ENCODE results near the gene H2AZ2.
"Not testable (repeated sequence)": the region's sequence is repeated elsewhere in the genome, so short reads cannot be mapped to it uniquely, and the experiment has no call there.

H2AZ2 gene

GRCh38 chr7:44847920-44848634, at the start of gene H2AZ2:
Gene H2AZ2 (minus strand): TSS chr7:44848087. CDS start chr7:44847971, 116 bp downstream.
- peak; percentile 100 for DNase-seq

- no peak for DNase-seq
Observed at GRCh38 chr7:44897309-44897708, 49.4 kb upstream of the H2AZ2 start.

DNA sequence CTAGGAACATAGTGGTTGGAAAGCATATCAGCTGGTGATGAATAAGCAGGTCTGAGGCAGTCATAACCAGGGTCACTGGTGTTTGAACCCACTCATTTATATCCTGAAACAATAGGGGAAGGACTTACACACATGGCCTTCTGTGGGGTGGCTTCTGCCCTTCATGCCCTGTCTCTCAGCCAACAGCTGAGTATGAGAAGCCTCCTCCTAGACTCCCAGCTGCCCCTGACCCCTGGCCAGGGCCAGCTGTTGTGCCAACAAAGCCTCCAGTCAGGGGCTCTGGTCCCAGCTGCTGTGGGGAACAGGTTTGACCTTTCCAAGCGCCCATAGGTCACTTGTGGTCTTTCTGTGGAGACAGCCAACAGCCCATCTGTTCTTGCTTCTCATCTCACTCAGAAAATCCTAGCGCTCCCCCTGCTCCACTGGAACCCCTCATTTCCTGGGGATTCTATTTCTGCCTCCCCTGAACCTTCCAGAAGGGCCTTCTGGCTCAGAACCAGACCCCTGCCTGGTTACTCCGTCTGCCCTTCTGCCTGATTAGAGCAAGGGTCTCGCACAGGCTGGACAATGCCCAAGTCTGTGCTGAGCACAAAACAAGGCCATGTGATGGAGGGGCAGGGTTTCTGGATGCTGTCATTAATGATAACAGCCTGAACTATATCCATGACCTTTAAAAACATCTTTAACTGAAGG, 47.1 kb upstream of the H2AZ2 start:
- no peak for DNase-seq

- no peak for DNase-seq
Observed at GRCh38 chr7:44893710-44894234, 45.9 kb upstream of the H2AZ2 start.

DNA sequence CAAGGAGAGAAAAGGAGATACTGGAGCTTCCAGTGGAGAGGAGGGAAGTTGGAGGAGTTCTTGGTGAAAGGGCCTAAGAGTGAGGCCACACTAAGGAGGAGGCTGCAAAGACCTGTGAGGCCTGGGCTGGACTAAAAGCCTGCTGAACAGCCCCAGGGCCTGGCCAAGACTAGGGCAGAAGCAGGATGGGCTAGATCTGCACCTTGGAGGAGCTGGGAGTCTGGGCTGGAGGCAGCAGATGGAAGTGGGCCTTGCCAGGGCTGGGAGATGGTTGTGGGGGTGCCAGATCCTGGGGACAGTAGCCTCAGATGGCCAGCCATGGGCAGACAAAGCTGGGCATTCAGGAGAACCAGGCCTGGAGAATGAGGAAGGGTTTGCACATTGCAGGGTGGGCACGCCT, 43.9 kb upstream of the H2AZ2 start:
- no peak for DNase-seq

DNA sequence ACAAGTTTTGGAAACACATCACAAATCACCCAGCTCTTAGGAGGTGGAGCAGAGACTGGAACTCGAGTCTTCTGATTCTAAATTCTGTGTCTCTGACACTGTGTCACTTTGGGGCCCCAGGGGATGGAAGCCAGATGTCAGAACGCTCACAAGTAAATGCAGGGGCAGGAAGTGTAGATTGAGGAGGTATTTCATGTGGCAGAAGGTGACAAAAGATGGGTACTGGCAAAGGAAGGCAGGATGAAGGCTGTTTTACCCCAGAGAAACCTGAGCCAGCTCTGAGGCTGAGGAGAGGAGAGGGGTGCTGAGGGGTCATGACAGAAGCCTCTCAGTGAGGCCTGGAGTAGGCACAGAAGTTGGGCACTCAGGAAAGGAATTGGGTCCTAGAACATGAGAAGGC, 43.5 kb upstream of the H2AZ2 start:
- no peak for DNase-seq

DNA sequence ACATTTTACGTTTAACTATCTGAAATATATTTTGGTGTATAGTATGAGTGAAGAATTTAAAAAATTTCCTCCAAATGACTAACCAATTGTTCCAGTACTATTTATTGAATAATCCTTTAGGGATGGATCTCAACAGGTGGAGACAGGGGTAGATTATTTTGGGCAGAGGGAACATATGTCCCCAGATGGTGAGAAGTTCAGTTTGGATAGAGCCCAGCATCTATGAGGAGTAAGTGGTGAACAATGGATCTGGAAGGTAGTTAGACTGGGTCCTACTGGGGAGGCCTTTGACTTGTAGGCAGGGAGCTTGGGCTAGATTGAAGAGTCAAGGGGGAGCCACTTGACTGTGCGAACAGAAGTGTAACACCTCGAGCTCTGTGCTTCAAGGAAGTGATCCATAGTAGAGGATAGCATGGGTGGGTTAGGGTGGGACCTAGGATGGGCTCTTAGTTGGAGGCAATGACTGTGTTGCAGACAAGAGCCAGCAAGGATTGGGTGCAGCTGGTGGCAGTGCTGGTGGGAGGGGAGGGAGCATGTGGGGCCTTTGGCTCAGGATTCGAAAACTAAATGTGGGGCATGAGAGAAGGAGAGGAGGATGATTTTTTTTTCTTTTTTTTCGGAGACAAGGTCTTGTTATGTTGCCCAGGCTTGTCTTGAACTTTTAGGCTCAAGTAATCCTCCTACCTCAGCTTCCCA, 41.3 kb upstream of the H2AZ2 start:
- DNase-seq, result no peak

DNA sequence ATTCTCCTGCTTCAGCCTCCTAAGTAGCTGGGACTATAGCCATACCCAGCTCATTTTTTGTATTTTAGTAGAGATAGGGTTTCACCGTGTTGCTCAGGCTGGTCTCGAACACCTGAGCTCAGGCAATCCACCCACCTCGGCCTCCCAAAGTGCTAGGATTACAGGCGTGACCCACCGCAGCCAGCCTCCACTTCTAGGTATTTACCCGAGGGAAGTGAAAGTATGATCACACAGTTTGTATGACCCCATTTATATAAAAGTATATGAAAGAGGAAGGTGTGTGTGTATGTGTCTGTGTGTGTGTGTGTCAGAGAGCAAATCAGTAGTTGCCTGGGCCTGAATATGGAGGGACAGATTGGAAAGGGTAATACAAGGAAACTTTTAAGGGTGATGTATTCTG, 39.4 kb upstream of the H2AZ2 start:
- DNase-seq, result no peak

DNA sequence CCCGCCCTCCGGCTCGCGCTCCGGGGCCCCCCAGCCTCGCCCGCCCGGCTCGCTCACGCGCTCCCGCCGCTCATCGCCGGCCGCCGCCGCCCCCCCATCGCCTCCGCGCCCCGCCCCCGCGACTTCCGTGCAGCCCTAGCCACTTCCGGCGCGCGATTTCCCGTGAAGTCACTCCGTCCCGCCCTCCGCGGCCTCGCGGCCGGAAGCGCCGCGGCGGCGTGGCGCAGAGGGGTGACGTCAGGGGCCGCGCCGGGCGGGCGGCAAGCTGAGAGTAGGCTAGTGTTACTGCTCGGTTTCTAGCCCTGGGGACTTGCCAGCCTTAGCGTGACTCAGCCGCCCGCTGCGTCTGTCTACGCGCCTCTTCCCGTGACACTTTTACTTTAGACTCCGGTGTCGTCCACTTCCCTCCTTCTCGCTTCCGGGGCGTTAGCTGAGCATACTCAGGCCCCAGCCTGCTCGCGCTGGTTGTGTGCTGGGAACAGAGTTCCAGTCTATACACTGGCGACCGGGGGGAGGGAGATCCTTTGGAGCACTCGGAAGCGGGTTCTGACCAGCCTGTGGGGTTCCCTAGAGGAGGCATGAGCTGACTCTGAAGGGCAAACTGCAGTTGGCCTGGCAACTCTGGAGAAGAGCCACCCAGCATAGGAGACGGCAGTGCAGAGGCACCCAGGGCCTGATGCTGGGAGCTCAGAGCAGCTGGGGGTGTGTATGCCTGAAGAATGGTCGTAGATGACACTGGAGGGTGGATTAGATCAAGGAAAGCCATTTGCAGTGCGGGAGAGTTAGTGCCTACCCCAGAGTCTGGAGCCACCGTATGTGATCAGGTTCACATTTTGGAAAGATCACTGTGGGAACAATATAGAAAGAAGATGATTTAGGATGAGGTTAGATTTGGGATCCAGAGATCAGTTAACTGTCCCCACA, 37.8 kb upstream of the H2AZ2 start, which contains the start of gene PURB:
Gene PURB, minus strand, starts transcription at position 137 of the 924 bp plus-strand sequence. CDS start 182 bp downstream, outside the sequence.
- peak; percentile 91 for DNase-seq

DNA sequence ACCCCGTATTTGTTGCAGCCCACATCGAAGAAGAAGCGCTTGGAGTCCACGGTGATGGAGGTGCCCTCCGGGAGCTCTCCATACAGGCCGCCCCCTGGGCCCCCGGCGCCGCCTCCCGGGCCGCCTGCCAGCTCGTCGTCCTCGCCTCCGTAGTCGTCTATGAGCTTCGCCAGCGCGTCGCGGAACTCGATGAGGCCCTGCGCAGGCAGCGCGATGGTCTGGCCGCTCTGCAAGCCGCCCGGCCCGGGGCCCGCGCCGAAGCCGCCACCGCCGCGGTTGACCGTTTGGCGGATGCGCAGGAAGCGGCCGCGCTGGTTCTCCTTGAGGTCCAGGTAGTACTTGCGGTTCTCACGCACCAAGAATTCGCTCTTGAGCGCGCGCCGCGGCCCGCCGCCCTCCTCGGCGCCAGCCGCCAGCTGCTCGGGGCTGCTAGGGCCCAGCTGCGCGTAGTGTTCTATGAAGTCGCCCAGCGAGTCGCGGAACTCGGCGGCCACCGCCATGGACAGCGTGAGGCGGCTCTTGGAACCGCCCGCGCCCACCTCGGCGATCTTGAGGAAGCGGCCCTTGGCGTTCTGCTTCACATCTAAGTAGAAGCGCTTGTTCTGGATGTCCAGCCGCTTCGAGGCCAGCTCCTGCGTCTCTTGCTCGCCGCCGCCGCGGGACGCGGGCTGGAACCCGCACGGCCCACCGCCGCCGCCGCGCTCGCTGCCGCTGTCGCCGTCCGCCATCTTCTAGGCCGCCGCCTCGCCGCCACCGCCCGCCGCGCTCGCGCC, 36.9 kb upstream of the H2AZ2 start:
- DNase-seq, result no peak

GRCh38 chr7:44883961-44884620, 36.2 kb upstream of the H2AZ2 start:
- DNase-seq, result no peak

GRCh38 chr7:44882899-44883298, 35.0 kb upstream of the H2AZ2 start:
- no peak for DNase-seq

DNA sequence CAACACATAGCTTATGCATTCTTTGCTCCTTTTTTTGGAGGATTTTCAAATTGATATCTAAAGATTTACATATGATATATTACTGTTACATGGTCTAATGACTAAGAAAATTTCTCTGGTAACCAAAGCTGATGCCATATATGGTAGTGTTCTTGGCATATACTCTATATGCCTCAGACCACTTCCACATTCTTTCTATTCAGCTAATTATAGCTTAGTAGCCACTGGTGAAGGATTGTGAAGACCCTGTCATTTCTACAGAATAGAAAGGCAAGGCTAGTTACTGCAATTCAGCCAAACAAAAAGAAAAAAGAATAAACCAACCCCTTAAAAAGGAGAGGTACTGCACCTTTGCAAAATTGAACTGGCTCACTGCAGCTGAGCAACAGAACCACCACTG, 33.7 kb upstream of the H2AZ2 start:
- DNase-seq, result no peak

DNA sequence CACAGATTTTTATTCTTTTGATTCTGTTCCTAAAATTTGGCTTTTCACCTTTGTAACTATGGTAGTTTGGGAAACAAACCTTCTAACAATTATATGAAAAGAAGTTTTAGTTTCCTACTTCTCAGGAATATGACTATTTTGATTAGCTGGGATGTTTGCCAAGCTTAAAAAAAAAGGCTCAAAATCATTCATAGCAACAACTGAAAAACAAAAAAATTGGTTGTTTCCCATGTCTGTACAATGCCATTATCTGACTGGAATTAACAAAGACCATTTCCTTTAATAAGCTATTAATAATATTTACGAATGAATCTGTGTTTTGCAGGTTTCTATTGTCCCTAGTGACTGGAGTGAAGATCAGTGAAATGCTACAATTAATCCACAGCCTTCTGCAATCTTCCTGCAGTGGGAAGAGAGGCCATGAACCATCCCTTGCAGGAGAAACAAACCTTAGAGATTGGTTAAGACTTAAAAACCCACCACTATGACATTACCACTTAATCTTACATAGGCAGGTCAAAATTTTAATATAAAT, 33.2 kb upstream of the H2AZ2 start:
- DNase-seq, result no peak

DNA sequence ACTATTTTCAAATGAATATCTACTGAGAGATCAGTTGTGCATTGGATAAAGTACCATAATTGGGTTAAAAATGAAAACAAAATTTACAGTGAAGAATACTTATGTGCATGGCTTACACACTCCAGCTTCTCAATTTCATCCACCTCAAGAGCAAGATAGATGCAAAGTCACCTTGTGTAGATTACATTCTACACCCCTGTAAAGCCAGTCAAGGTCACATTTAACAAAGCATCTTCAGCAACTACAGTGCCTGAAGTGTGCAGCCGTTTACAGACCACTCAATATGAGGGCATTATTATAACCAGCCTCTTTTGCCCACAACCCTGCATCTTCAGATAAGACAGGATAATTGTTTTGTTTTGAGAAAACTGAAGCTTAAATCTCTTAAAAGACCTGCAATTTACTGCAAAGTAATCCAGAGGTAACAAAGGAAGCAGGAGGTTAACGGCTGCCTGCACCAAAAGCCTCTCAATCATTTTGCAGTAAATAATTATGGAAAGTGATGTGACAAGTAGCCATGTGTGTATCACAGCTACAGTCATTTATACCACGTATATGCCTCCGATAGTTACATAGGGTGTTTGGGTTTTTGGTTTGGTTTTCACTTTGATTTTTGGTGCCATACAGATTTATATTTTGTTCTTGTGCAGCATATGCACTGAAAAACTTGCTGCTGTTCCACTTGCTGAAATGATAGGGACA, 32.6 kb upstream of the H2AZ2 start:
- no peak for DNase-seq

DNA sequence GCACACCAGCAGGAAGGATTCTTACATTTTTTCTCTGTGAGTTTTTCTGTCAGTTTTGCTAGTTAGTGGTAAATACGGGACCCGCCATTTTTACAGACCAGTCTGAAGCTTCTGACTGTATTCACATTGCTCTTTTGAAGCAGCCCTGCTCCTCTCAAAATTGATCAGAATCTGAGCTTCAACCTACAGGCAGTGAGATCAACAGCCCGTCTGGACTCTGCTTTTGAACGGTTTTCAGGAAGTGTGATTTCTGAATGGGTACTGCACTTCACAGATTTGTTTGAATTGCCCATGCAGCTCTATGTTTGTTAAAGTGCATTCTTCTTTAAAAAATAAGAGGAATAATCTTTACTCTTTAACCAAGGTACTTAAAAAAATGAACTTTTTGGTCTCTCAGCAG, 28.5 kb upstream of the H2AZ2 start:
- DNase-seq, result no peak

DNA sequence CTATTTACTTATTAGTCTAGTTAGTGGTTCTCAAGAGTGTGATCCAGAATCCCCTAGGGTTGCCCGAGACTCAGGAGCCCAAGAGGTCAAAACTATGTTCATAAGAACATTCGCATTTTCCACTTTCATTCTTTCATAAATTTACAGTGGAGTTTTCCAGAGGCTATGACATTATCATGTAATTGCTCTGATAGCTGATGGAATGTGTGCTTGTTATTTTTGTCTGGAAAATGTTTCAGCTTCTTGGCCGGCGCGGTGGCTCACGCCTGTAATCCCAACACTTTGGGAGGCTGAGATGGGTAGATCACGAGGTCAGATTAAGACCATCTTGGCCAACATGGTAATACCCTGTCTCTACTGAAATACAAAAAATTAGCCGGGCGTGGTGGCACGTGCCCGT, 27.4 kb upstream of the H2AZ2 start:
- DNase-seq, result no peak

DNA sequence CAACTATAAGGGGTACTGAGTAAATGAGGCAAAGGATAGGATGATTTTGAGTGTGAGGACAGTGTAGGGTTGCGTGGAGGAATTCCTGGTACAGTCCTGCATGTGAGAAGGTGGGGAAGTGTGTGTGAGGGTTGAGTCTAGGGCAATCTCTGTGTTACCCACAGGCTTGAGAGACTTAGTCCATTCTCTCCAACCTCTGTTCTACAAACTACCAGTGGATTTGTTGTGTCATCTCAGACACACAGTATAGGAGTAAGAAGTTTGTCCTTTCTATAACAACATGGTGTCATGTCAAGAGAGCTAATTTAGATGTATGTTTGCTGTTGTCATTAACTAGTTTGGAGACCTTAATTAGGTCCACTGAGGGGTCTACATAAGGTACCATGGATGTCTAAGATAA, 24.9 kb upstream of the H2AZ2 start:
- DNase-seq, result no peak

DNA sequence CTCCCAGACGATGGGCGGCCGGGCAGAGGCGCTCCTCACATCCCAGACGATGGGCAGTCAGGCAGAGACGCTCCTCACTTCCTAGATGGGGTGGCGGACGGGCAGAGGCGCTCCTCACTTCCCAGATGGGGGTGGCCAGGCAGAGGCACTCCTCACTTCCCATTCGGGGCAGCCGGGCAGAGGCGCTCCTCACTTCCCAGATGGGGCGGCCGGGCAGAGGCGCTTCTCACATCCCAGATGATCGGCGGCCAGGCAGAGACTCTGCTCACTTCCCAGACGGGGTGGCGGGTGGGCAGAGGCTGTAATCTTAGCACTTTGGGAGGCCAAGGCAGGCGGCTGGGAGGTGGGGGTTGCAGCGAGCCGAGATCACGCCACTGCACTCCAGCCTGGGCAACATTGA, 24.0 kb upstream of the H2AZ2 start:
- DNase-seq, result not testable (repeated sequence)

DNA sequence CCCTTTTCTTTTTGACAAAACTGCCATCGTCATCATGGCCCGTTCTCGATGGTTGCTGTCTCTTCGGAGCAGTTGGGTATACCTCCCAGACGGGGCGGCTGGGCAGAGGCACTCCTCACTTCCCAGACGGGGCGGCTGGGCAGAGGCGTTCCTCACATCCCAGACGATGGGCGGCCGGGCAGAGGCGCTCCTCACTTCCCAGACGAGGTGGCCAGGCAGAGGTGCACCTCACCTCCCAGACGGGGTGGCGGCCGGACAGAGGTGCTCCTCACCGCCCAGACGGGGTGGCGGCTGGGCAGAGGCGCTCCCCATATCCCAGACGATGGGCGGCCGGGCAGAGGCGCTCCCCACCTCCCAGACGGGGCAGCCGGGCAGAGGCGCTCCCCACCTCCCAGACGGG, 22.9 kb upstream of the H2AZ2 start:
- DNase-seq, result not testable (repeated sequence)

Data from KG1 (cell line).